Fibroblast of villous mesenchyme (primary cell): ENCODE results near the gene ARID4B. TPM values are rescaled to one million over a fixed set of nuclear protein-coding genes. Genes with fewer than 3 reads are reported as not detected.
A peak's percentile ranks its signal among the peaks of the same experiment; 100 is the strongest.
"Not testable (repeated sequence)": the region's sequence is repeated elsewhere in the genome, so short reads cannot be mapped to it uniquely, and the experiment has no call there.

Source experiments
- DNase-seq: peaks from one replicate; pipeline ENCODE4 v3.0.0-alpha.2; 2010; ENCODE audit warnings: low read depth
- H3K4me3 ChIP-seq: 2 replicates; pipeline ENCODE4 v1.5.1; 2011; ENCODE audit warnings: low read depth, mild to moderate bottlenecking, low read length
- total RNA-seq: library from RNA; depleted of rRNA; stranded (reverse); fragments of >200 nt; gene quantifications from 2 replicates; pipeline ENCODE4 v1.2.3, GENCODE V29; 2012
- TF ChIP-seq, protein P1 (sequence below): IDR thresholded peaks from 2 replicates; pipeline ENCODE4 v1.5.1; 2012; ENCODE audit warnings: low read depth, mild to moderate bottlenecking, low read length; ENCODE audit not compliant: insufficient read depth

Gene ARID4B
- total RNA-seq, 1 donor, result 40.2 TPM

DNA sequence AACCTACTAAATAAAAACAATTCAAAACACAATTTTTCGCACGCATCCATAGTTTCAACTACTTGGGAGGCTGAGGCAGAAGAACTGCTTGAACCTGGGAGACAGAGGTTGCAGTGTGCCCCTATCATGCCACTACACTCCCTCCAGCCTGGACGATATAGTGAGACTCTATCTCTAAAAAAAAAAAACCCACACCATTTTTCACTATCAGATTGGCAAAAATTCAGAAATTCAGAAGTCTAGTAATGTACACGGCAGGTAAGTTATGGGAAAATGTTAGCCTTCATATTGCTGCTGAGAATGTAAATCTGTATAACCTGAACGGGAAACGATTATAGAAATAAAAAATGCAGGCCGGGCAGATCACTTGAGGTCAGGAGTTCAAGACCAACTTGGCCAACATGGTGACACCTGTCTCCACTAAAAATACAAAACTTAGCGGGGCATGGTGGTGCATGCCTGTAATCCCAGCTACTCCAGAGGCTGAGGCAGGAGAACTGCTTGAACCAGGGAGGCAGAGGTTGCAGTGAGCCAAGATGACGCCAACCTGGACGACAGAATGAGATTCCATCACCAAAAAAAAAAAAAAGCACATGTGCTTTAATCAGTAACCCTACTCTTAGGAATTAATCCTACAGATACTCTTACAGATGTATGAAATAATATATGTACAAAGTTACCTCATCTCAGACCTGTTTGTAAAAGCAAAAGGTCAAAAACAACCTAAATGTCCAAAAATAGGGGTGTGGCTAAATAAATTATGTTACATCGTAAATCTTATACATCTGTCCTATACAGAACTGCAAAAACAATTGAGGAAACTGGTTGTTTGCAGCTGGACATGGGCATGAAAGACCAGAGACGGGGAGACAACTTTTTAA lies 37.9 kb downstream of the ARID4B start:
- H3K4me3 ChIP-seq, result no peak overlapping the region
- TF ChIP-seq, protein P1, sequence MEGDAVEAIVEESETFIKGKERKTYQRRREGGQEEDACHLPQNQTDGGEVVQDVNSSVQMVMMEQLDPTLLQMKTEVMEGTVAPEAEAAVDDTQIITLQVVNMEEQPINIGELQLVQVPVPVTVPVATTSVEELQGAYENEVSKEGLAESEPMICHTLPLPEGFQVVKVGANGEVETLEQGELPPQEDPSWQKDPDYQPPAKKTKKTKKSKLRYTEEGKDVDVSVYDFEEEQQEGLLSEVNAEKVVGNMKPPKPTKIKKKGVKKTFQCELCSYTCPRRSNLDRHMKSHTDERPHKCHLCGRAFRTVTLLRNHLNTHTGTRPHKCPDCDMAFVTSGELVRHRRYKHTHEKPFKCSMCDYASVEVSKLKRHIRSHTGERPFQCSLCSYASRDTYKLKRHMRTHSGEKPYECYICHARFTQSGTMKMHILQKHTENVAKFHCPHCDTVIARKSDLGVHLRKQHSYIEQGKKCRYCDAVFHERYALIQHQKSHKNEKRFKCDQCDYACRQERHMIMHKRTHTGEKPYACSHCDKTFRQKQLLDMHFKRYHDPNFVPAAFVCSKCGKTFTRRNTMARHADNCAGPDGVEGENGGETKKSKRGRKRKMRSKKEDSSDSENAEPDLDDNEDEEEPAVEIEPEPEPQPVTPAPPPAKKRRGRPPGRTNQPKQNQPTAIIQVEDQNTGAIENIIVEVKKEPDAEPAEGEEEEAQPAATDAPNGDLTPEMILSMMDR, result no peak
- DNase-seq, result no peak

DNA sequence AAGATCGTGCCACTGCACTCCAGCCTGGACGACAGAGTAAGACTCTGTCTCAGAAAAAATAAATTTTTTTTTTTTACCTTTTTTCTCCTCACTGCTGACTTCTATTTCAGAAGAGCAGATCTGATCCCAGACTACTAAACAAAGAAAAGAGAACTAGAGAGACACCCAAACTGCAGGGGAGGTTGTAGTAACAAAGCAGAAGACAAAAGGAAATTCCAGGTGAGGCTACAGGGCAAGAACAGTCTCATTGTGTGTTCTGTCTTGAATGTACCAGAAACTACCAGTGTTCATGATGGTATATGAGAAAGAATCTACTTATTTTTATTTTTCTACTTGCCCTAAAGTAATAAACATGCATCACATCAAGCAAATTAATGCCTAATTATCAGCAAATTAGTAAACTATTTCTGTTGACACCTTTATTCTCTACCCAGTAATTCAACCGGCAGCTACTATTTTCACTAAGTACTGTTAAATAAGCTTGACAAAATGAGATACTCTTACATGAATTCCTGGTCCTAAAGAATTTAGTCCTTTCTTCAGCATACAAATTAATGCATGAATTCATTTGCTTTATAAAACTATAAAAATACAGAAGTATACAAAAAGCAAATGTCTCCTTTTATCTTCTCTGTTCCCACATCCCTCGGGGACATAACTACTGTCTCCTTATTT lies 40.6 kb downstream of the ARID4B start:
- TF ChIP-seq, protein P1, result no peak
- DNase-seq, result no peak
- no peak overlapping the region for H3K4me3 ChIP-seq

DNA sequence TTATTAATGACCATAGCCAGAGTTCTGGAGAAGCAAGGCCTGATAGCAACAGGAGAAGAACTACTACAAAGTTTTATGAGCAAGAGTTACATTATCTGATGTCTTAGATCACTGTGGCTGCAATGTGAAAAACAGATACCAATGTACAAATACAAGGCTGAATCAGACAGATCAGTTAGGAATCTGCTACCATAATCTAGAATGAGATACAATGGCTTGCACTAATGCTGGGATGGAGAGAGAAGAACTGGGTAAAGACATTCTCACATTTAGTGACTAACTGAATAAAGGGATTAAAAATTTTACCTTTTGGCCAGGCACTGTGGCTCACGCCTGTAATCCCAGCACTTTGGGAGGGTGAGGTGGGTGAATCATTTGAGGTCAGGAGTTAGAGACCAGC lies 41.3 kb downstream of the ARID4B start:
- peak; percentile 27 for DNase-seq
- TF ChIP-seq, protein P1, result no peak
- H3K4me3 ChIP-seq, result no peak overlapping the region

DNA sequence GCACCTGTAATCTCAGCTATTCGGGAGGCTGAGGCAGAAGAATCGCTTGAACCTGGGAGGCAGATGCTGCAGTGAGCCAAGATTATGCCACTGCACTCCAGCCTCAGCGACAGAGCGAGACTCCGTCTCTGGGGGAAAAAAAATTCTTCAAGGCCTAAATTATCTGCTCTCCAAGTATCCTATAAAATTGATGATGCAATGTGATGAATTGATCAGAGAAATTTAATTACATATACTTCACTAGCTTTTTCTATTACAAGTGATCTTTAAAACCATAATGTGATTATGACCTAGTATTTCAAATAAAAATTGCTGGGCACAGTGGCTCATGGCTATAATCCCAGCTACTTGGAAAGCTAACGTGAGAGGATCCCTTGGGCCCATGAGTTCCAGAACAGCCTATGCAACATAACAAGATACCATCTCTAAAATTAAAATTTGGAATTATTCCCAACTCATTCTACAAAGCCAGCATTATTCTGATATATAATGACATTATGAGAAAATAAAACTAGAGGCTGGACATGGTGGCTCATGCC lies 43.7 kb downstream of the ARID4B start:
- no peak overlapping the region for H3K4me3 ChIP-seq
- DNase-seq, result no peak
- TF ChIP-seq, protein P1, result no peak

DNA sequence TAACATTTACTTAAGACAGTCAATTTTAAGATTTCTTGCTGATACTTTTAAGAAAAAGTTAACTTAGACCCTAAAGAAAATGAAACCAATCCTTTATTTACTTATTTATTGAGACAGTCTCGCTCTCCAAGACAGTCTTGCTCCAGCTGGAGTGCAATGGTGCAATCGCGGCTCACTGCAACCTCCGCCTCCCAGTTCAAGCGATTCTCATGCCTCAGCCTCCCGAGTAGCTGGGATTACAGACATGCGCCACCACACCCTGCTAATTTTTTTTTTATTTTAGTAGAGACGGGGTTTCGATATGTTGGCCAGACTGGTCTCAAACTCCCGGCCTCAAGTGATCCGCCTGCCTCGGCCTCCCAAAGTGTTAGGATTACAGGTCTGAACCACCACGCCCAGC lies 44.3 kb downstream of the ARID4B start:
- H3K4me3 ChIP-seq, result not testable (repeated sequence)

DNA sequence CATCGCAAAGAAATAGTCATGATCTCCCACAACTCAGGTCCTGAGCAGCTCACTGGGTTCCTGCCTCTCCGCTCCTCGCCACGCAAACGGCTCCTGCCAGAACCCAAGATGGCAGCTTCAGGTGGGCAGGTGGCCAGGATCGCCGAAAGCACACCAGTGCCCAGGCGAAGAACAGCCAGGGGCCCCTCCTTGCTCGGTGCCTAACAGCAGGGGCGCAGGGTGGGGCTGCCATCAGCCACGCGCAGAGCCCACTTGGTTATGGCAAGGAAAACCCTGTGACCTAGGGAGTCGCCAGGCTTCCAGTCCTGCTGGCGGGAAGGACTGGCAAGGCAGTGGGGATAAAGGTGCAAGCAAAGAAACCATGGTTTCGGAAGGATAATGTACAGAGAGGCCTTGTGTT lies 47.5 kb downstream of the ARID4B start:
- no peak overlapping the region for H3K4me3 ChIP-seq
- DNase-seq, result no peak
- TF ChIP-seq, protein P1, result no peak

More for the DNA sequence above, 44.3 kb downstream of the ARID4B start:
- peak; percentile 34 for DNase-seq

DNA sequence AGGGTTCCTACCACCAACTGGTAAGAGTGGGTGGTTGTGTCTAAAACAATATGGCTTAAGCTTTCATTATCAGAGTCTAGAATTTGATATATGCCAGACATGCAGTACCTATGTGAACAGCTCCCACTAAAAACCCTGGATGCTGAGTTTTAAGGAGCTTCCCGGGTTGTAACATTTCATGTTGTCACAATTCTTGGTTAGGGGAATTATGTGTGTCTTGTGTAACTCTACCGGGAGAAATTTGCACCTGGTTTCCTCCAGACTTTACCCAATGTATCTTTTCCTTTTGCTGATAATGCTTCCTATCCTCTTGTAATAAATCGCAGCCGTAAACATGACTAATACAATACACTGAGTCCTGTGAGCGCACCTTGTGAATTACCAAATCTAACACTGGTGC lies 48.3 kb downstream of the ARID4B start:
- no peak overlapping the region for H3K4me3 ChIP-seq
- peak; percentile 13 for DNase-seq
- TF ChIP-seq, protein P1, result no peak
